GM19455 (cell line): Measurements from ENCODE around the gene OAT.

Source experiments
- ATAC-seq: cut with Tn5 transposase; IDR thresholded peaks from one replicate; pipeline ENCODE4 v1.9.1; 2021; ENCODE audit not compliant: unreplicated experiment

Gene OAT

DNA sequence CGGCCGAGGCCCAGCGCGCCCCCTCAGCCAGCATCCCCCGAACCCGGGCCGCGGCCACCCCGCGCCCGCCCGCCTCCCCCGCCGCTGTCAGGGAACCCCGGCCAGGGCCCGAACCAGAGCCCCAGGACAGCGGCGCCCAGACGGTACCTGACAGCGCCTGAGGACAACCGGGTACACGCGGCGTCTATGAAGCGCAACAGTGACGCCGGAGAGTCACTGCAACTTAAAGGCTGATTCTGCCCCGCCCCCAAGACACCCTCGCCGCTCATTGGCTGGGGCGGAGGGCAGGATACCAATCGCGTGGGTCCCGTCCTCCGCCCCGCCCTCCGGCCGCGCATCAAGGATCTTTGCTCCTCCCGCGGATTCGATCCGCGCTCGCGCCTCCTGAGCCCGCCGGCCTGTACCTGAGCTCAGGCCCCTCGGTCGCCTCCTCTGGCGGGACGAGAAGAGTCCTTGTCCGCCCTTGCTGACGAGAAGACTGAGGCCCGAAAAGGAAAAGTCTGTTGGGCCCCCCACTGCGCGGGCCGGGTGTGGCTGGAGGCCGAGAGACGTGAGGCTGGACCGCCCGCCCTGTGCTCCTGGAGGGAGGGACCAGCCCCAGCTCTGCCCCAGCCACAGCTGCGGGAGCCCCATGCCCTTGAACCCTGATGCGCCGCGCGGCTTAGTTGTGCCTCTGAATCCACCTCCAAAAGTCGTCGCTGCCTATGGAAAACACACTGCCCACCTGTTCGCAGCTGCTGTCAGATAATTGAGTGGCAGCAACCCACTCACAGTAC is at the start of gene OAT:
OAT (minus strand) TSS at position 198 of the 776 bp plus-strand sequence. CDS start 6,752 bp downstream, outside the sequence.
- peak; percentile 95 for ATAC-seq

DNA sequence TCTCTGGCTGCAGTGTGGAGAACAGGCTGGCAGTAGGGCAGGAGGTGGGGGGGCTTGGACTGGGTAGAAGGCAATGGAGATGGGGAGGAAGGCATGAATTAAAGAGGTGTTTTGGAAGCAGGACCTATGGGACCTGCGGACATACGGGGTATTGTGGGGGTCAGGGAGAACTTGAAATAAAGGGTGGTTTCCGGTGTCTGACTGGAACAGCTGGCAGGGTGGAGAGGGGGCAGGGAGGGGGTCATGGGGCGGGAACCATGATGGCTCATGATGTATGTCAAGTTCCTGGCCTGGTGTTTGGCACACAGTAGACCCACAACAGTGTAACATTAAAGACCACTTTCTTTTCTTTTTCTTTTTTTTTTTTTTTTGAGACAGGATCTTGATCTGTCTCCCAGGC is 48.4 kb upstream of the OAT start:
- no peak for ATAC-seq

DNA sequence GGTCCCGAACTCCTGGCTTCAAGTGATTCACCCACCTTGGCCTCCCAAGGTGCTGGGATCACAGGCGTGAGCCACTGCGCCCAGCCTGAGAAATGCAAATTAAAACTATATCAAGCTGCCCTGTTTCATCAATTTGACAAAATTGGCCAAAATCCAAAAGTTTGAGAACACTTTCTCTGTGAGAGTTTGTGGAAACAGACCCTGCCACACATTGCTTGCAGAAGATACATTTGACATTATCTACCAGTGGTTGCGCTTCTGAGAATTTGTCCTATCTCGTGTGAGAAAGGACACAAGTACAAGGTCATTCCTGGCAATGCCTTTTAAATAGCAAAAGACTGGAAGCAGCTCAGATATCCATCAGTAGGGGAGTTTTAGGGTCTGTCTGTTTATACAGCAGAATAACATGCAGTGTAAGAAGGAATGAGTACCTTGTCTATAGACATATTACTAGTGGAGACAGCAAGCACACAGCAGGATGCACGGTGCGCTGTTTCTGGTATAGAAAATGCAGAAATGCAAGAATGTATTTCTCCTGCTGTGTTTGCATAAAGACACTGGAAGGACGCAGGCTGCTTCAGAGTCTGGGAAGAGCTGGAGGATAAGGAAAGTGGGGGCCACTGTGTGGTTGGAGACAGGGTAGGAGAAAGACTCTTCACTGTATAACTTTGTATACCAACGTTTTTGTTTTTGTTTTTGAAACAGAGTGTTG is 47.2 kb upstream of the OAT start:
- no peak for ATAC-seq

DNA sequence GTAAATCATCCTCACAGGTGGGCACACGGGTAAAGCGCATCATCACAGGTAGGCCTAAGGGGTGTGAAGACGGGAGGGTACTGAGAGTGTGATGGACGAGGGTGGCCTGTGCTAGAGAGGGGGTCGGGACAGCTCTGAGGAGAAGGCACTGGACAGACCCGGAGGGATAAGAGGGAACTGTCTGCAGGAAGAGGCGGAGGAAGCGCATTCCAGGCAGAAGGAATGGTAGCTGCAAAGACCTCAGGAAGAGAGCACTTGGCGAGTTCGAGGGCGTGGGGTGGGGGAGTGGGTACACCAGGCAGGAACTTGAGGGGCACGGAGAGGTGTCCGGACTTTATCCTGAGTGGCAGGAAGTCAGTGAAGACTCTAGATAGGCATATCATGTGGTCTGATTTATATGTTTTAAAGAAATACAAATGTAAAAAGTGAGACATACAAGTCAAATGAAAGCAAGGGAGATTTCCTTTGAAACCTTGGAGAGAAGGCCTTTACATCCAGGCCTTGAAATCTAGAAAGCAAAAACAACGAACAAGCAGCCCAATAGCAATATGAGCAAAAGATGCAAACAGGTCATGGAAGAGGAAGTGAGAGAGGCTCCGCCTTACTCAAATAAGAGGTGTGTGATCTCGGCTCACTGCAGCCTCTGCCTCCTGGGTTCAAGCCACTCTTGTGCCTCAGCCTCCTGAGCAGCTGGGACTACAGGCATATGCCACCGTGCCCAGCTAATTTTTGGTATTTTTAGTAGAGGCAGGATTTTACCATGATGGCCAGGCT is 46.5 kb upstream of the OAT start:
- no peak for ATAC-seq

DNA sequence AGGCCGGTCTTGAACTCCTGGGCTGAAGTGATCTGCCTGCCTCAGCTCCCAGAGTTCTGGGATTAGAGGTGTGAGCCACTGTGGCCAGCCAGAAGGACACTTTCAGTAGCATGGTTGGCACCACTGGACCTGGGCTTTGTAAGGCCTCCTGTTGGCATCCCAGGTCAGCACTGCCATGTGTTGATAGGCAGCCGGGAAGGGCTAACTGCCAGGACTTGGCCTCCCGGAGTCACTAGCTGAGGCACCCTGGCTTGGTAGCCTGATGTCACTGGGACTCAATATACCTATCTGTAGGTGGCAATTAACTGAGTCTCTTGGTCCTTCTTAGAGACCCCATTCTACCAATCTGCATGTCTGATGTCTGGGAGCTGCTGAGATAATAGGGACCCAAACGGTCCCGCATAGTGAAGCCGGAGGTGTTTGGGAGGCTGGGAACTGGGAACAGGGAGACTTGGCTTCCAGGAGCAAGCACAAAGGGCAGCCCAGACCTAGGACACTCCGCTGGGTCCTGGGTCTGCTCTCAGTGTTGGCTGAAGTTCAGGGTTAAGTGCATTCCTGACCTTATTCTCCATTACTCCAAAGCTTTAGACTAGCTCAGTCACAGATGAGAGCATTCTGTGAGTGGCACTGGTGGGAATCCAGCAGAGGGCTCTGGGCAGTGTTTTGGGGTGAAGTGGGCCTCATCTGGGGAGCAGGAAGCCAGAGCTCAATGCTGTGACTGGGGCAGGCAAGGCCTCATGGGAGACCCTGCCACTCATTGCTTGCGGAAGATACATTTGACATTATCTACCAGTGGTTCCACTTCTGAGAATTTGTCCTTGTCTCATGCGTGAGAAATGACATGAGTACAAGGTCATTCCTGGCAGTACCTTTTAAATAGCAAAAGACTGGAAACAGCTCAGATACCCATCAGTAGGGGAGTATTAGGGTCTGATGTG is 45.6 kb upstream of the OAT start:
- no peak for ATAC-seq

DNA sequence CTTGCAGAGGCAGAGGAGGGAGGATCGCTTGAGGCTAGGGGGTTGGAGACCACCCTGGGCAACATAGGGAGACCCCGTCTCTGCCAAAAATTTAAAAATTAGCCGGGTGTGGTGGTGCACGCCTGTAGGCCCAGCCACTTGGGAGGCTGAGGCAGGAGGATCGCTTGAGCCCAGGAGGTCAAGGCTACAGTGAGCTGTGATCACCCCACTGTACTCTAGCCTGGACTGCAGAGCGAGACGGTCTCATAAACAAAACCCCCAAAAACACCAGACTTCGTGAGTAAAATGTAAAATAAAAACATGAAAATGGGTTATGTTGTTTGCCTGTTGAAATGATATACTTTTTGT is 43.6 kb upstream of the OAT start:
- ATAC-seq: no peak

DNA sequence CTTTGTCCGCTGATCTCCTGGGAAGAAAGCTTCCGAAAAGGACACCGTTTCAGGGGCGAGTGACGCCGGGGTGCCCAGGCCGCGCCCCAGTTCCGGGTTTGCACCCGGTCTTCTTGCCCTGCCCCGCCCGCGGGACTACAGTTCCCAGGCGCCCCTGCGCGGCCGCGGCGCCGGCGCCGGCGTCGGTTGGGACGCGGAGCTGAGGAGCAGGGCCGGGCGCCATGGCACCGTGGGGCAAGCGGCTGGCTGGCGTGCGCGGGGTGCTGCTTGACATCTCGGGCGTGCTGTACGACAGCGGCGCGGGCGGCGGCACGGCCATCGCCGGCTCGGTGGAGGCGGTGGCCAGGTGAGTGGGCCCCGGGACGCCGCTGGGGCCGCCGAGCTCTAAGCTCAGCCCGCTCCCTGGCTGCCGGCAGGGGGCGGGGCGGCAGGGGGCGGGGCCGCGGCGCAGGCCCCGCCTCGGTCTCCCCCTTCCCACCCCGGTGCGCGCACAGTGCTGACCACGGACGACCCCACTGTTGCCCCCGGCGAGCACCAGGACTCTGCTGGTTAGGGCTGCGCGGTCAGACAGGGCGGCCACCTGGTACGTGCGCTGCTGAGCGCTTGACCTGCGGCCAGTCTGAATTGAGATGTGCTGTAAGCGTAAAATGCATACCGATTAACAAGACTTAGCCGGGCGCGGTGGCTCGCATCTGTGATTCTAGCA is 43.1 kb upstream of the OAT start, which contains the start of gene LHPP:
LHPP (plus strand) TSS at position 182 of the 706 bp plus-strand sequence; CDS start at position 222, 40 bp downstream.
- ATAC-seq: peak; percentile 96

DNA sequence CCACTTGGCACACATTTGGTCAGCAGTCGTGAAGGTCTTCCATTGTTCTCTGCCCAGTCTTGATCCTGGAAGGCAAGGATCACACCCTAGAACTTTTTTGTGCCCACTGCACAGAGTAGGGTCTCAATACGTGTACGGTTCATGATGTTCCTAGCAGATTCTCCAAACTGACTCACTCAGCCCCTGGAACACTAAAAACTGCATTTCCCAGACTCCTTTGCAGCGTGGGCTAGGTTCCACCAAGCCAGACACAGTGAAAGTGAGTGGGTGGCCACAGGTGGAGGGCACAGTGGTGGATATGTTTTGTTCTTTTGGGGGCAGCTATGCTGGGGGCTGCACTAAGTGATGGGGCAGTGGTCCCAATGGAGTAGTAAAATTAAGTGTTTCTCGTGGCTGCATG is 41.4 kb upstream of the OAT start:
- no peak for ATAC-seq

DNA sequence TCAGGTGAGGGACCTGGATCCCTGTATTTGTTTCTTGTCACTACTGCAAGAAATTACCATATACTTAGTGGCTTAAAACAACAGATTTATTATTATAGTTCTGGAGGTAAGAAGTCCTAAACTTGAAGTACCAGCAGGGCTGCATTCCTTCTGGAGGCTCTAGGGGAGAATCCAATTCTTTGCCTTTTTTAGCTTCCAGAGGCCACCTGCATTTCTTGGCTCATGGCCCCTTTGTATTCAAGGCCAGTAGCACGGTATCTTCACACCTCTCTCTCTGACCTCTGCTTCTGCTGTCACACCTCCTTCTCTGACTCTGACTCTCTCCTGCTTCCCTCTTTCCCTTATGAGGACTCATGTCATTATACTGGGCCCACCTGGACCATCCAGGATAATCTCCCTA is 40.7 kb upstream of the OAT start:
- no peak for ATAC-seq

DNA sequence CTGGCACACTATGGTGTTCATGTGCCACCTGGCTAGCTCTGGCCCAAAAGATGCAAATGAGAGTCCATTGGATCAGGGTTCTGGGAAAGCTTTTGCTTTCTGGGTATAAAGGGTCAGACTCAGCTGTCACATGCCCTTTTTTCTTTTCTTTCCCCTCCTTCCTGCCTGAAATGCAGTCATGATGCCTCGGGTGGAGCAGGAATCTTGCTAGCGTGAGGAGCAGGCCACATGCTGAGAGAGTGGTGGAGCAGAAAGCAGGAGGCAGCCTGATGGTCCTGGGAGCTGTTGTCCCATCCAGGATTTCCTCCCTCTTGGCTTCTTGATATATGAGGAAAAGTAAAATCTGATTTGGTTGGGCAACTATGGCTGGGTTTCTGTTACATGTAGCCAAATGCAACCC is 40.2 kb upstream of the OAT start:
- ATAC-seq: no peak

DNA sequence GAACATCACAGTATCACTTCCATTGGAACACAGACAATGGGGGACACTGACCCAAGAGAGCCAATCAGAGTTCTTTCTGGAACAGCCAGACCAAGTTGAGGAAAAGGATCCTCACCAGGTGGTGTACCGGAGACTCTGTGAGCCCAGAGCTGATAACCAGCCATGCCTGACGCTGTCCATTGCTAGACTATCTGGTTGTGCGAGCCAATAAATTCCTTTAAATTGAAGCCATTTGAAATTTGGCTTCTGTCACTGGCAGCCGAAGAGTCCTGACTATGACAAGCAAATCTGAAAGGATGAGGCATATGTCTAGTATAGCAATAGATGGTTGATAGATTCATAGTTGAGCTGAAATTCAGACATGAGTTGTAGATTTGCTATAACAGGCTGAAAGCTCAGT is 39.8 kb upstream of the OAT start:
- ATAC-seq: no peak

DNA sequence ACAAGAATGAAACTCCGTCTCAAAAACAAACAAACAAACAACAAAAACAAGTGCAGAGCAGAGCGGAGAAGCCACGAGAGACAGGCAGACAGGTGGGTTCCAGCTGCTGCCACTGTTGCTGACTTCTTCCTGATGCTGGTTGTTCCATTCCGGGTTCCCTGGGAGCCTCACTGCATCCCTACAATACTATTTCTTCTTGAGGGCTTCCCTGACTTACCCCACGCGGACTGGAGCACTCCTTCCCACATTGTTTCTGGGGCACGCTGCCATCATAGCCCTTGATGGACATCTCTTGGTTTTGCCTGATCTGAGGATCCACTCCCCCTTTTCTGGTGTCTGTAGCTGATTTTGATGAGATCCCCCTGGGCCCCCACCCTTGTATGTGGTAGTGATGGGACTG is 36.7 kb upstream of the OAT start:
- ATAC-seq: no peak

DNA sequence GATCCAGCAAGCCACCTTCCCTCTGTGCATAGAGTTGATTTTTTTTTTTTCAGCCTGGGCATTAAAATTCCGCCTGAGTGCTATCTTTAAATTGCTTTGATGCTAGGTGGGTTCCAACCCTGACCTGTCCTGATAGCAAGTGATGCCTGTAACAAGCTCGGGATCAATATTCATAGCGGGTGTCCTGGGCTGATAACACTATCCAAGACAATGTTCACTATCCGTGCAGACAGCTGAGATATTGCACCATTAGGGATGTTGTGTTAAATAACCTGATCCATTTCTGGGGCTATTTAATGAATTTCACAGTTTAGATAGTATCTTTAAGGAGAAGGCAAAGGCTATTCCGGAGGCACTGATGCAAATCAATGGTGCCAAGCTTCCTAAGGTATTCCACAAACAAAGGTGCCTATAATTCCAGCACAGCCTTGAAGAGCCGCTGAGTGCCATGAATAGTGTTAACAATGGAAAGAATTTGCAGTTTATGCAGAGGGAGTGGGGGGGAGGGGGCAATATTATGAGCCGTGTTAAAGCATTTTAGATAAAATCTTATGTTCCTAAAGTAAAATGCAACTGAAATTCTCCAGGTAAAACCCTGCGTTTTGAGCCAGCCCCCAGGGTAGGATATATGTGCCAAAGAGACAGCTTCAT is 35.4 kb upstream of the OAT start:
- ATAC-seq: no peak

DNA sequence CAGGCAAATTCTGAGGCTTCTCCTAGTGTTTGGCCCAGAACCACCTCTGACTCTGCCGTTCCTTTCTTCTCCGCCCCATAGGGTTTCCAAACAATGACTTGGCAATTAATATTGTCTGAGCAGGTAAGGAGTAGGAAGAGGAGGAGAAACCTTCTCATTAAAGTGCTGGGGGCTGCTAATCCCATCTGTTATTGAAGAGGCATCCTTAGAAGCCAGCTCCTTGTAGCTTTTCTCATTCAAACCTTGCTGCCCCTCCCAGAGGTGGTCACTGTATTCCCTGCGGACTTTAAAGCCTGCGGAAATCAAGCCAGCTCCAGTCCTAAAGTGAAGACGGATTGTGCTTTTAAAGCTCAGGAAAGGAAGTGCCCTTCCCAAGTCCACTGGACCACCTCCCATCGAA is 32.6 kb upstream of the OAT start:
- ATAC-seq: no peak

DNA sequence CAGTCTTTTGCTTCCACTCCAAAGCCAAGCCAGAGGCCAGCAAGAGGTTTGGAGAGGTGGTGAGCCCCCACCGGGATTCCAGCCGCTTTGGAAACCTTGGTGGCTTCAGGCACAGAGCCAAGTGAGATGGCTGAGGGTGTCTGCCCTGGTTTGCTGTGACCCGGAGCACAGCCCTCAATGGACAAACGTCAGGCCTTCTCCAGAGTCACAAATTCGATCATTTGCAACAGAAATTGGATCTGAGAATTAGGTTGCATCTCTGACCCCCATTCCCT is 32.0 kb upstream of the OAT start:
- no peak for ATAC-seq

DNA sequence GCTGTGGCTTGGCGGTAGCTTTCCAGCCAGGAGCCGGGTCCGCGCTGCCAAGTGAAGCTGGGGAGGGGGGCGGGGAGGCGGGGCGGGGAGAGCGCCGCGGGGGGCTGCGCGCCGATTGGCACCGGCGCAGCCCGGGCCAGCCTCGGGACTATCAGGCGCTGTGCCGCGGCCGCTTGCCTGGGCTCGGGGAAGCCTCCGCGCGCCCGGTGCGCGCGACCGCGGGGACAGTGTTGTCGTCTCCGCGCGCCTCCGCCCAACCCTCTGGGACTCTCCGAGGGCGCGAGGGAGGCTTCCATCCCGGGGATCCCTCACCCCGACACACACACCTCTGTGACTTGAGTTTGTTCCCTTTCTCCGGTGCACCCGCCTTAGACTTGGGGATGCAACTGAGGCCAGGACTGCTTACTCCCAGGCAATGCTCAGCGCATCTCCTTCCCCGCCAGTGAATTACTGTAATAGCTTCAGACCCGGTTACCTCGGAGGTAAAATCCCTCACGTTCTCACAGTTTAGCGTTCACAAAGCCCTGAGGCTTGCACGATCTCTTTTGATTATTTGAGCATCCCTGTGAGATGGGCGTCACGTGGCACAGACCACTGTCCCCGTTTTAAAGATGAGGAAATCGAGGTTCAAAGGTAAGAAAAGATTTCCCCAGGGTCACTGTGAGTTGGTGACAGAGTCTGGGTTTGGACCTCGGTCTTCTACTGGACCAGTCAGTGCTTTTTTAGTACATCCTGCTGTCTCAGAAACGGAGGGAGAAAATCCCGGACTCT is 31.5 kb upstream of the OAT start, which contains the start of gene NKX1-2:
NKX1-2 (minus strand) TSS at position 24 of the 771 bp plus-strand sequence. CDS start 92 bp downstream, outside the sequence.
- ATAC-seq: no peak

DNA sequence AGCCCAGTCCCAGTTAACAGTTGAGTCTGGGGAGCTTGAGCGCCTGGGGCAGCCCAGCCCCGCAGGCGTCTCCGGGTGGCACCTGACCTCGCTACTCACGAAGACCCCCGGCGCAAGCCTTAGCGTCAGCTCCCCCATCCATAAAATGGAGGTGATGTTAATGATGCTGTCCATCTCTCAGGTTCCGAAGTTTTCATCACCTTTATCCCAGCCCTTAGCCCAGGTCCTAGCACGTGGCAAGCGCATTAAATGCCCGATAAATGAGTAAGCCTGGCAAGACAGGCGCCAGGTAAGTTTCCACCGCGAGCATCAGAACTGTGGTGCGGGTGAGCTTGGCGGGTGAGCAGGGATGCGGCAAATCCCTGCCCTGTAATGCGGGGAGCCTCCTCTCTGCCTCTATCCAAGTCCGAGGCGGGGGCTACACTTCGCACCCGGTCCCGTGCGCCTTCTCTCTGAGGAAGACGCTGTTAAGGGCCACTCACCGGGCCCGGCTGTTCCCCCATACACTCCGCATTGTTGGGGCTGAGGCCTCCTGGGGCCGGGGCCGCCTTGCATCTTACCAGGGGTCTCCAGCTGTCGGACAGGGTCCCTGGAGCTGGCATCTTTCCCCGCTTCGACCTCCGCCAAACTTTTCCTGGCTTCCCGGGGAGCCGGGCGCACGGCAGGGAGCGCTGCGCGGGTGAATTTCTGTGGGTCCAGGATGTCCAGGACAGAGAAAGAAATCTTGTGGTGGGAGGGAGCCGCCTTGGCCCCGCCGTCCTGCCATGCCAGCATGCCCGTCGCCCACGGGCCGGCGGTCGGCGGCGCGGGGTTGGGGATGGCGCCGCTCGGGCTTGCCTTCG is 30.7 kb upstream of the OAT start:
- ATAC-seq: no peak

DNA sequence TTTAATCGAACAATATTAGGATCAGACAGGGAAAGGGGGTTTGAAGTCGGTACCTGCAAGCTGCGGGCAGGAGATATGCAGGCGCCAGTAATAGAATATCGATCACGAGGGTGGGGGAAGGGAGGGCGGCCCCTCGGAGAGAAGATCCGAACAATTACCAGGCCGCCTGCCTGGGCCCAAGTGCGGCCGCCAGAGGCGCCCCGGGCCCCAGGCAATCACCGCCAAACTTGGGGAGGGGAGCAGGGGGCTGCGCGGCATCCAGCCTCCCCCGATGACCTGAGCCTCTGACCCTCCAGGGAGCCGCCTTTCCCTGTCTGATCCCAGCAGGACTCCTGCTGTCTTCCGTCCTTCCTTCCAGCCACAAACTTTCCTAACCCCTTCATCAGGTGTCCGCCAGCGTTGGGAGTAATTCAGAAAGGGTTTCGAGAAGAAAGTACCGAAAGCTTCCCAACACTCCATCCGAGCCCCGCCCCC is 30.0 kb upstream of the OAT start:
- ATAC-seq: no peak
